ENCODE results near the gene ARHGAP42.

Gene ARHGAP42

GRCh38 chr11:100902454-100903141, 215.5 kb downstream of the ARHGAP42 start:
- peak in 1 of 2 experiments; percentile 70 for DNase-seq (ENCODE audit: low read depth in 1 of 2, low spot score in 1 of 2)
- TF ChIP-seq JUND (IDR thresholded peaks at IDR 0.05; ENCODE audit: low read depth): no peak
- in situ Hi-C loops (cut with HindIII; ENCODE audit: low pct_unique_long_range_greater_than_20kb, low sequenced_read_pairs): no loop called here

- no peak for DNase-seq (ENCODE audit: low read depth in 1 of 2, low spot score in 1 of 2)
- TF ChIP-seq JUND (IDR thresholded peaks at IDR 0.05; ENCODE audit: low read depth): no peak
- in situ Hi-C loops (cut with HindIII; ENCODE audit: low pct_unique_long_range_greater_than_20kb, low sequenced_read_pairs): no loop called here
Measured at GRCh38 chr11:100903284-100903683, 216.2 kb downstream of the ARHGAP42 start.

- no peak for DNase-seq (ENCODE audit: low read depth in 1 of 2, low spot score in 1 of 2)
- in situ Hi-C loops (cut with HindIII; ENCODE audit: low pct_unique_long_range_greater_than_20kb, low sequenced_read_pairs): no loop called here
- no peak for TF ChIP-seq JUND (IDR thresholded peaks at IDR 0.05; ENCODE audit: low read depth)
Measured at GRCh38 chr11:100905684-100906083, 218.6 kb downstream of the ARHGAP42 start.

GRCh38 chr11:100908746-100909145, 221.7 kb downstream of the ARHGAP42 start:
- TF ChIP-seq JUND (IDR thresholded peaks at IDR 0.05; ENCODE audit: low read depth): no peak
- DNase-seq (ENCODE audit: low read depth in 1 of 2, low spot score in 1 of 2): no peak
- in situ Hi-C loops (cut with HindIII; ENCODE audit: low pct_unique_long_range_greater_than_20kb, low sequenced_read_pairs): no loop called here

GRCh38 chr11:100910808-100911207, 223.7 kb downstream of the ARHGAP42 start:
- DNase-seq (ENCODE audit: low read depth in 1 of 2, low spot score in 1 of 2): no peak
- in situ Hi-C loops (cut with HindIII; ENCODE audit: low pct_unique_long_range_greater_than_20kb, low sequenced_read_pairs): no loop called here
- no peak for TF ChIP-seq JUND (IDR thresholded peaks at IDR 0.05; ENCODE audit: low read depth)

GRCh38 chr11:100914415-100915110, 227.5 kb downstream of the ARHGAP42 start:
- in situ Hi-C loops (cut with HindIII; ENCODE audit: low pct_unique_long_range_greater_than_20kb, low sequenced_read_pairs): no loop called here
- no peak for TF ChIP-seq JUND (IDR thresholded peaks at IDR 0.05; ENCODE audit: low read depth)
- DNase-seq (ENCODE audit: low read depth in 1 of 2, low spot score in 1 of 2): no peak

- DNase-seq (ENCODE audit: low read depth in 1 of 2, low spot score in 1 of 2): peak; percentile 20 to 95
- TF ChIP-seq JUND (IDR thresholded peaks at IDR 0.05; ENCODE audit: low read depth): no peak
- in situ Hi-C loops (cut with HindIII; ENCODE audit: low pct_unique_long_range_greater_than_20kb, low sequenced_read_pairs): no loop called here
Measured at GRCh38 chr11:100918551-100919500, 231.7 kb downstream of the ARHGAP42 start.

- in situ Hi-C loops (cut with HindIII; ENCODE audit: low pct_unique_long_range_greater_than_20kb, low sequenced_read_pairs): no loop called here
- DNase-seq (ENCODE audit: low read depth in 1 of 2, low spot score in 1 of 2): no peak
- no peak for TF ChIP-seq JUND (IDR thresholded peaks at IDR 0.05; ENCODE audit: low read depth)
Measured at GRCh38 chr11:100920593-100920992, 233.5 kb downstream of the ARHGAP42 start.

GRCh38 chr11:100922121-100922520, 235.0 kb downstream of the ARHGAP42 start:
- in situ Hi-C loops (cut with HindIII; ENCODE audit: low pct_unique_long_range_greater_than_20kb, low sequenced_read_pairs): no loop called here
- no peak for DNase-seq (ENCODE audit: low read depth in 1 of 2, low spot score in 1 of 2)
- TF ChIP-seq JUND (IDR thresholded peaks at IDR 0.05; ENCODE audit: low read depth): no peak

- in situ Hi-C loops (cut with HindIII; ENCODE audit: low pct_unique_long_range_greater_than_20kb, low sequenced_read_pairs): no loop called here
- no peak for TF ChIP-seq JUND (IDR thresholded peaks at IDR 0.05; ENCODE audit: low read depth)
- no peak for DNase-seq (ENCODE audit: low read depth in 1 of 2, low spot score in 1 of 2)
Measured at GRCh38 chr11:100923555-100923954, 236.5 kb downstream of the ARHGAP42 start.

GRCh38 chr11:100925935-100926334, 238.8 kb downstream of the ARHGAP42 start:
- TF ChIP-seq JUND (IDR thresholded peaks at IDR 0.05; ENCODE audit: low read depth): no peak
- DNase-seq (ENCODE audit: low read depth in 1 of 2, low spot score in 1 of 2): no peak
- in situ Hi-C loops (cut with HindIII; ENCODE audit: low pct_unique_long_range_greater_than_20kb, low sequenced_read_pairs): no loop called here

GRCh38 chr11:100927579-100927978, 240.5 kb downstream of the ARHGAP42 start:
- in situ Hi-C loops (cut with HindIII; ENCODE audit: low pct_unique_long_range_greater_than_20kb, low sequenced_read_pairs): no loop called here
- no peak for TF ChIP-seq JUND (IDR thresholded peaks at IDR 0.05; ENCODE audit: low read depth)
- no peak for DNase-seq (ENCODE audit: low read depth in 1 of 2, low spot score in 1 of 2)
